ENCODE data around the gene FEV.
"Not testable (repeated sequence)": the region's sequence is repeated elsewhere in the genome, so short reads cannot be mapped to it uniquely, and the experiment has no call there.

The FEV gene

GRCh38 chr2:218963601-218964000, 21.4 kb downstream of the FEV start:
- no peak for DNase-seq

- DNase-seq: no peak
These were observed 22.0 kb downstream of the FEV start for GRCh38 chr2:218962859-218963492.

GRCh38 chr2:218961651-218962570, 23.1 kb downstream of the FEV start:
- DNase-seq: no peak

- DNase-seq: no peak
These were observed 23.8 kb downstream of the FEV start for GRCh38 chr2:218961229-218961628.

- no peak for DNase-seq
These were observed 24.4 kb downstream of the FEV start for GRCh38 chr2:218960309-218961165.

GRCh38 chr2:218959761-218960308, 25.1 kb downstream of the FEV start:
- no peak for DNase-seq

GRCh38 chr2:218959141-218959731, 25.7 kb downstream of the FEV start, which contains the start of gene CDK5R2:
TSS of gene CDK5R2 (plus strand) at chr2:218959666. CDS start at chr2:218959821, 155 bp downstream.
- DNase-seq: no peak

- DNase-seq: no peak
These were observed 26.7 kb downstream of the FEV start for GRCh38 chr2:218958276-218958675.

- no peak for DNase-seq
These were observed 27.3 kb downstream of the FEV start for GRCh38 chr2:218957671-218958070.

- no peak for DNase-seq
These were observed 28.9 kb downstream of the FEV start for GRCh38 chr2:218956039-218956438.

- DNase-seq: no peak
These were observed 30.3 kb downstream of the FEV start for GRCh38 chr2:218954541-218955300.

GRCh38 chr2:218953366-218953954, 31.5 kb downstream of the FEV start:
- DNase-seq: no peak

- DNase-seq: no peak
These were observed 32.8 kb downstream of the FEV start for GRCh38 chr2:218952160-218952559.

GRCh38 chr2:218946621-218947020, 38.4 kb downstream of the FEV start:
- DNase-seq: no peak

- no peak for DNase-seq
These were observed 40.1 kb downstream of the FEV start for GRCh38 chr2:218944759-218945404.

GRCh38 chr2:218931751-218932150, 53.2 kb downstream of the FEV start:
- DNase-seq: not testable (repeated sequence)

All from GF-D8 (cell line).